WTC11 (cell line): ENCODE results near the gene FAM227B. TPM values are rescaled to one million over a fixed set of nuclear protein-coding genes. Genes with fewer than 3 reads are reported as not detected.

Experiments
- ATAC-seq: fragments of 200-7000 bp; cut with Tn5 transposase; 2 replicates; pipeline ENCODE4 v1.10.0; 2021; ENCODE audit warnings: mild to moderate bottlenecking, moderate library complexity
- CTCF ChIA-PET: fragments of 300-600 bp; sonication (Branson Sonifier 250); formaldehyde crosslinking; loops from one replicate; lab custom pipeline; 2021; ENCODE audit warnings: antibody characterized with exemption; lab: Charles Lee
- POLR2A ChIA-PET: fragments of 350-600 bp; sonication (Branson Sonifier 250); formaldehyde crosslinking; loops from one replicate; lab custom pipeline; 2021; ENCODE audit warnings: antibody characterized with exemption; lab: Charles Lee
- DNase-seq: peaks from one replicate; pipeline ENCODE4 v3.0.0; 2021; ENCODE audit warnings: low spot score
- H3K27ac Mint-ChIP-seq: 2 replicates; pipeline ENCODE4 v1.8.0; 2021; ENCODE audit warnings: mixed read lengths
- H3K27me3 Mint-ChIP-seq: 2 replicates; pipeline ENCODE4 v1.8.0; 2021; ENCODE audit warnings: low read depth, mild to moderate bottlenecking, moderate library complexity, mixed read lengths
- H3K36me3 Mint-ChIP-seq: 2 replicates; pipeline ENCODE4 v1.8.0; 2021; ENCODE audit warnings: mixed read lengths
- H3K4me1 Mint-ChIP-seq: 2 replicates; pipeline ENCODE4 v1.8.0; 2022; ENCODE audit warnings: mixed read lengths
- H3K4me3 Mint-ChIP-seq: 2 replicates; pipeline ENCODE4 v1.8.0; 2021; ENCODE audit warnings: mild to moderate bottlenecking, moderate library complexity, mixed read lengths
- H3K9me3 Mint-ChIP-seq: 2 replicates; pipeline ENCODE4 v1.8.0; 2021; ENCODE audit warnings: mixed read lengths
- CBFB ChIP-seq: sonication (generic); formaldehyde crosslinking; IDR thresholded peaks from 2 replicates; pipeline ENCODE4 v1.8.1; 2022; ENCODE audit warnings: mild to moderate bottlenecking, low read depth, missing genetic modification reagents
- ETV6 ChIP-seq: sonication (generic); formaldehyde crosslinking; IDR thresholded peaks from 2 replicates; pipeline ENCODE4 v1.8.1; 2022; ENCODE audit warnings: mild to moderate bottlenecking, missing genetic modification reagents
- FOXJ3 ChIP-seq: sonication (generic); formaldehyde crosslinking; IDR thresholded peaks from 2 replicates; pipeline ENCODE4 v1.9.0; 2021; ENCODE audit warnings: missing genetic modification reagents, mild to moderate bottlenecking, borderline replicate concordance
- FOXK1 ChIP-seq: sonication (generic); formaldehyde crosslinking; IDR thresholded peaks from 2 replicates; pipeline ENCODE4 v1.8.0; 2022; ENCODE audit warnings: mild to moderate bottlenecking, moderate library complexity, missing genetic modification reagents
- FOXP1 ChIP-seq: sonication (generic); formaldehyde crosslinking; IDR thresholded peaks from 2 replicates; pipeline ENCODE4 v1.8.0; 2022; ENCODE audit warnings: missing genetic modification reagents, mild to moderate bottlenecking, moderate library complexity, borderline replicate concordance
- GABPB1 ChIP-seq: sonication (generic); formaldehyde crosslinking; IDR thresholded peaks from 2 replicates; pipeline ENCODE4 v1.8.1; 2023; ENCODE audit warnings: mild to moderate bottlenecking, missing genetic modification reagents
- JUN ChIP-seq: sonication (generic); formaldehyde crosslinking; IDR thresholded peaks from 2 replicates; pipeline ENCODE4 v1.8.0; 2023; ENCODE audit warnings: mild to moderate bottlenecking, missing genetic modification reagents
- MXD4 ChIP-seq: fragments of 250-450 bp; sonication (Bioruptor Pico); IDR thresholded peaks from 2 replicates; pipeline ENCODE4 v1.8.0; 2021; ENCODE audit warnings: mild to moderate bottlenecking, moderate library complexity, borderline replicate concordance
- NR3C1 ChIP-seq: sonication (generic); formaldehyde crosslinking; conservative IDR thresholded peaks from 2 replicates; pipeline ENCODE4 v1.8.1; 2023; ENCODE audit warnings: low read depth, mild to moderate bottlenecking, missing genetic modification reagents
- ZNF671 ChIP-seq: fragments of 250-450 bp; sonication (Bioruptor Pico); IDR thresholded peaks from 2 replicates; pipeline ENCODE4 v1.8.0; 2021; ENCODE audit warnings: mild to moderate bottlenecking
- total RNA-seq: library from RNA; stranded (reverse); gene quantifications from 3 replicates; pipeline ENCODE4 v1.2.3, GENCODE V29; 2021
- TF ChIP-seq, protein P1 (sequence below): sonication (generic); formaldehyde crosslinking; IDR thresholded peaks from 2 replicates; pipeline ENCODE4 v1.8.1; 2023; ENCODE audit warnings: mild to moderate bottlenecking, missing genetic modification reagents, borderline replicate concordance
- TF ChIP-seq, protein P2 (sequence below): sonication (generic); formaldehyde crosslinking; IDR thresholded peaks from 2 replicates; pipeline ENCODE4 v1.8.0; 2022; ENCODE audit warnings: mild to moderate bottlenecking, missing genetic modification reagents

Gene FAM227B
- total RNA-seq, 1 experiment from 2014 or later = 6.8 TPM

DNA sequence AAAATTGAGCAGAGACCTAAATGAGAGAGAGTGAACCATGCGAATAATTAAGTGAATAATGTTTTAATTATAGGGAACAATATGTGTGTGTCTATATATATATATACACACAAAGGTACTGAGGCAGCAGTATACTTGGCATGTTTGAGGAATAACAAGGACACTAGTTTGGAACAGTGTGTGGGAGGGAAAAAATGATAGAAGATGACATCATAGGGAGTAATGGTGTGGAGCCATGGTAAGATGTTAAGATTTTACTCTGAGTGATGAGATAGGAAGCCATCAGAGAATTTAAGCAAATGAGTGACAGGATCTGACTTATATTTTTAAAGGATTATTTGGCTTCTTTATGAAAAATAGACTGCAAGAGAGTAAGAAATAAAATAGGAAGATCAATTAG is 29.4 kb upstream of the FAM227B start:
- no peak overlapping the region for H3K4me3 Mint-ChIP-seq
- CTCF ChIA-PET = no interaction called here
- peaks cover 26% of the 10 kb centered on the region for H3K36me3 Mint-ChIP-seq
- H3K27ac Mint-ChIP-seq = no peak overlapping the region
- no peak for TF ChIP-seq MXD4 (CRISPR knock-in tag)
- TF ChIP-seq ZNF671 (CRISPR knock-in tag) = no peak
- no peak for TF ChIP-seq FOXP1 (CRISPR knock-in tag)
- TF ChIP-seq, protein P1, sequence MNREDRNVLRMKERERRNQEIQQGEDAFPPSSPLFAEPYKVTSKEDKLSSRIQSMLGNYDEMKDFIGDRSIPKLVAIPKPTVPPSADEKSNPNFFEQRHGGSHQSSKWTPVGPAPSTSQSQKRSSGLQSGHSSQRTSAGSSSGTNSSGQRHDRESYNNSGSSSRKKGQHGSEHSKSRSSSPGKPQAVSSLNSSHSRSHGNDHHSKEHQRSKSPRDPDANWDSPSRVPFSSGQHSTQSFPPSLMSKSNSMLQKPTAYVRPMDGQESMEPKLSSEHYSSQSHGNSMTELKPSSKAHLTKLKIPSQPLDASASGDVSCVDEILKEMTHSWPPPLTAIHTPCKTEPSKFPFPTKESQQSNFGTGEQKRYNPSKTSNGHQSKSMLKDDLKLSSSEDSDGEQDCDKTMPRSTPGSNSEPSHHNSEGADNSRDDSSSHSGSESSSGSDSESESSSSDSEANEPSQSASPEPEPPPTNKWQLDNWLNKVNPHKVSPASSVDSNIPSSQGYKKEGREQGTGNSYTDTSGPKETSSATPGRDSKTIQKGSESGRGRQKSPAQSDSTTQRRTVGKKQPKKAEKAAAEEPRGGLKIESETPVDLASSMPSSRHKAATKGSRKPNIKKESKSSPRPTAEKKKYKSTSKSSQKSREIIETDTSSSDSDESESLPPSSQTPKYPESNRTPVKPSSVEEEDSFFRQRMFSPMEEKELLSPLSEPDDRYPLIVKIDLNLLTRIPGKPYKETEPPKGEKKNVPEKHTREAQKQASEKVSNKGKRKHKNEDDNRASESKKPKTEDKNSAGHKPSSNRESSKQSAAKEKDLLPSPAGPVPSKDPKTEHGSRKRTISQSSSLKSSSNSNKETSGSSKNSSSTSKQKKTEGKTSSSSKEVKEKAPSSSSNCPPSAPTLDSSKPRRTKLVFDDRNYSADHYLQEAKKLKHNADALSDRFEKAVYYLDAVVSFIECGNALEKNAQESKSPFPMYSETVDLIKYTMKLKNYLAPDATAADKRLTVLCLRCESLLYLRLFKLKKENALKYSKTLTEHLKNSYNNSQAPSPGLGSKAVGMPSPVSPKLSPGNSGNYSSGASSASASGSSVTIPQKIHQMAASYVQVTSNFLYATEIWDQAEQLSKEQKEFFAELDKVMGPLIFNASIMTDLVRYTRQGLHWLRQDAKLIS (CRISPR knock-in tag) = no peak
- TF ChIP-seq FOXK1 (CRISPR knock-in tag) = no peak
- no peak for TF ChIP-seq ETV6
- no peak for TF ChIP-seq FOXJ3 (CRISPR knock-in tag)
- no peaks in the 10 kb centered on the region; the same call in 1 of the 2 replicates for H3K27me3 Mint-ChIP-seq
- peaks cover 36% of the 10 kb centered on the region for H3K9me3 Mint-ChIP-seq
- ATAC-seq = no peak
- DNase-seq = no peak
- POLR2A ChIA-PET = no interaction called here
- no peaks in the 10 kb centered on the region for H3K4me1 Mint-ChIP-seq

DNA sequence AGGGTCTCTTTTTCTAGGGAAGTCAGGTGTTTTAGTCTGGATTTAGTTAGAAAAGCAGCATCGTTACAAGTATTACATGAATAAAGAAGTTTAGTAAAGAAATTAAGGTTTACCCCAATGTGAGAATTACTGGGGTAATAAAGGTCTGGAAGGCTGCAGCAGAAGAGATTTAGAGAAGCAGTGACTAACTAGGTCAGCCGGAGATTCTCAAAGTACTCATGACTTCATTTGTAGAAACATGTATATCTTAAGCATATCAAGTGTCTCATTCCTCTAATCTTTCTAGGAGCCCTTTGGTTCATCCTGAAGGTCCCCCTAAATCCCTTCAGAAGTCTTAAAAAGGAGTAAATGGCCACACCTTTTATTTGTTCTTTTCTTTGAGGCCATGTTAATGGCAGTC is 26.3 kb upstream of the FAM227B start:
- peaks cover 10% of the 10 kb centered on the region for H3K4me1 Mint-ChIP-seq
- ATAC-seq (no peak), DNase-seq (no peak)
- ChIA-PET POLR2A (no interaction called here), CTCF (interaction anchor here (1.3 kb wide), 1 partner anchor 186 kb away, joined by 4 read pairs; no protein-coding TSS in a partner anchor)
- TF ChIP-seq, protein P2, sequence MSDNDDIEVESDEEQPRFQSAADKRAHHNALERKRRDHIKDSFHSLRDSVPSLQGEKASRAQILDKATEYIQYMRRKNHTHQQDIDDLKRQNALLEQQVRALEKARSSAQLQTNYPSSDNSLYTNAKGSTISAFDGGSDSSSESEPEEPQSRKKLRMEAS (CRISPR knock-in tag) = no peak
- TF ChIP-seq GABPB1 (CRISPR knock-in tag) (no peak), NR3C1 (CRISPR knock-in tag) (no peak), CBFB (no peak)
- peaks cover under 1% of the 10 kb centered on the region; the same call in 1 of the 2 replicates for H3K36me3 Mint-ChIP-seq
- peaks cover 7% of the 10 kb centered on the region for H3K9me3 Mint-ChIP-seq
- no peak overlapping the region for H3K27ac Mint-ChIP-seq
- no peak overlapping the region for H3K4me3 Mint-ChIP-seq
- no peaks in the 10 kb centered on the region for H3K27me3 Mint-ChIP-seq

DNA sequence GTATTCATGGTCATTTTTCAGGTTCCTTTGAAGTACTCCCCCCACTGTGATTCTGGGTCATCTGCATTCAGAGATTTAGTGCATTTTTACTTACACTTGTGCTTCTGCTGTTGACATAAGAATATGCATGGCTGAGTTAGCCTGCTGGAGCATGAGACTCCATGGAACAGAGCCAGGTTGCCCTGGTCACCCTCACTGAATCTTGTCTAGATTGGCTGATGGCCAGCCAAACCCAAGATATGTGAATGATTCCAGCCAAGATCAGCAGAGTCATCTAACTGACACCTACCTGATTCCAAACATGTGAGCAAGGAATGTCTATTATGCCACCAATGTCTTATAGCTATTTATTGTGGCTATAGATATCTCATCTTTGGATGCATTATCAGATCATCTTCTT is 25.3 kb upstream of the FAM227B start:
- no peak for ATAC-seq
- Mint-ChIP-seq H3K9me3 (no peaks in the 10 kb centered on the region), H3K4me1 (peaks cover 10% of the 10 kb centered on the region)
- POLR2A ChIA-PET = no interaction called here
- TF ChIP-seq FOXJ3 (CRISPR knock-in tag) (no peak), JUN (CRISPR knock-in tag) (no peak)
- TF ChIP-seq, protein P1 (CRISPR knock-in tag) = no peak
- TF ChIP-seq, all 79 proteins: peak for 0
- Mint-ChIP-seq H3K4me3 (no peak overlapping the region), H3K27me3 (no peaks in the 10 kb centered on the region), H3K36me3 (no peaks in the 10 kb centered on the region), H3K27ac (peak overlapping the region; percentile 4; the same call in 1 of the 2 replicates)
- CTCF ChIA-PET = interaction anchor here (1.3 kb wide), 1 partner anchor 187 kb away, joined by 4 read pairs; no protein-coding TSS in a partner anchor
- DNase-seq = no peak
